Coronary artery (tissue), 2 donors: ENCODE measurements around the gene LRRC46.

ENCODE experiments used
- DNase-seq: peaks from one replicate; pipeline ENCODE4 v3.0.0-alpha.2; 2017; ENCODE audit warnings: low spot score
- H3K27ac ChIP-seq, 2 donors: fragments of 200-600 bp; sonication (generic); one replicate each; pipeline ENCODE4 v1.5.1; 2016 to 2019
- H3K4me3 ChIP-seq: fragments of 200-600 bp; sonication (generic); 2 replicates; pipeline ENCODE4 v1.5.1; 2016; ENCODE audit warnings: mild to moderate bottlenecking, moderate library complexity
- CTCF ChIP-seq: fragments of 200-600 bp; sonication (generic); IDR thresholded peaks from one replicate; pipeline ENCODE4 v1.5.1; 2019; ENCODE audit warnings: antibody characterized with exemption

Gene LRRC46

GRCh38 chr17:47803751-47804150, 27.7 kb upstream of the LRRC46 start:
- no peak for TF ChIP-seq CTCF
- peak; percentile 40 for DNase-seq
- no peak overlapping the region for H3K27ac ChIP-seq

GRCh38 chr17:47804461-47804860, 27.0 kb upstream of the LRRC46 start:
- TF ChIP-seq CTCF: no peak
- peak; percentile 62 for DNase-seq
- Histone ChIP-seq H3K4me3 (no peak overlapping the region), H3K27ac (no peak overlapping the region)

More at GRCh38 chr17:47803751-47804150, 27.7 kb upstream of the LRRC46 start:
- no peak overlapping the region for H3K4me3 ChIP-seq

- Histone ChIP-seq H3K27ac (no peak overlapping the region), H3K4me3 (no peak overlapping the region)
- no peak for TF ChIP-seq CTCF
- DNase-seq: peak; percentile 68
These were observed 25.2 kb upstream of the LRRC46 start for GRCh38 chr17:47806026-47806912.

- H3K4me3 ChIP-seq: no peak overlapping the region
- peak; percentile 14 for DNase-seq
- H3K27ac ChIP-seq: no peak overlapping the region
- no peak for TF ChIP-seq CTCF
These were observed 24.6 kb upstream of the LRRC46 start for GRCh38 chr17:47806913-47807255.

- Histone ChIP-seq H3K27ac (no peak overlapping the region), H3K4me3 (no peak overlapping the region)
- DNase-seq: no peak
- TF ChIP-seq CTCF: no peak
These were observed 24.0 kb upstream of the LRRC46 start for GRCh38 chr17:47807421-47807820.

- no peak overlapping the region for H3K27ac ChIP-seq
These were observed 23.2 kb upstream of the LRRC46 start for GRCh38 chr17:47808036-47808829.

More at GRCh38 chr17:47808036-47808829, 23.2 kb upstream of the LRRC46 start:
- no peak overlapping the region for H3K4me3 ChIP-seq
- TF ChIP-seq CTCF: no peak
- no peak for DNase-seq
